CD4-positive, alpha-beta T cell treated with Interleukin-2 at 100 ng/mL for 4 hours (primary cell): Measurements from ENCODE around the gene ORM2.
"Not testable (repeated sequence)": the region's sequence is repeated elsewhere in the genome, so short reads cannot be mapped to it uniquely, and the experiment has no call there.

Experiments used
- DNase-seq: peaks from one replicate; pipeline ENCODE4 v3.0.0-alpha.2; 2020; ENCODE audit warnings: low spot score

The ORM2 gene

DNA sequence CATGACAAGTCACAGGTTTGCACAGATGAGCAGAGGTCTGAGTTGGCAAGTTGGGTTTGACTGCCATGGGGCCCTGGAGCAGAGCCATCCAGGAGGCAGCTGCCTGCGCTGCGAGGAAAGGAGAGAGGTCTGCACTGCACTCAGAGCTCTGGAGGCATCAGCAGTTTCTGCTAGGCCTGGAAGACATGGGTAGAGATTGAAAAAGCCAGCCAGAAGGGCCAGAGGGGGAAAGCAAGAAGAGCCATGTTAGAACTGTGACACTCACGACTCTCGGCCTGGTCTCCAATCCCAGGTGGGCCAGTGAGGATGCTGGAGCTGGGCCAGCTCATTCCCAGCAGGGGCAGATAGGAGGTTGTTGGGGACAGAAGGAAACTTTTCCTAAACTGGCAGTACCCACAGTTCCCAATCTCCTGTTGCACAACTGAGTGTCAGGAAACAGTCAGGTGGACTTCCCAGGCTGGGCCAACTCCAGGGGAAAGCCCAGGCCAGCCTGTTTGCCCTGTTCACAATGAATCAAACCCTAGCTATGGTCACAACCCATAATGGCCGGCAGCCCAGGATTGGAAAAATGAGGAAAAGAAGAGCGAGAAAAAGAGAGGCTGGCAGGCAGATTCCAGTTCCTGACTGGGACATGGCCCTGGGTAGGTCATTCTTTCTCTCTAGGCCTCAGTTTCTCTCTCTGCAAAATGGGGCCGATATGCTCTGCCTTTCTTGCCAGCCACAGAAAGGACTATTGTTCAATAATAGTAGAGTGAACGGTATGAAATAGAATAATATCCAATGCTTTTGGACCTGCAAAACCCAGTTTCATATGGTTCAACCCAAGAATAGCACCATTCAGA lies 14.6 kb upstream of the ORM2 start:
- DNase-seq: no peak

DNA sequence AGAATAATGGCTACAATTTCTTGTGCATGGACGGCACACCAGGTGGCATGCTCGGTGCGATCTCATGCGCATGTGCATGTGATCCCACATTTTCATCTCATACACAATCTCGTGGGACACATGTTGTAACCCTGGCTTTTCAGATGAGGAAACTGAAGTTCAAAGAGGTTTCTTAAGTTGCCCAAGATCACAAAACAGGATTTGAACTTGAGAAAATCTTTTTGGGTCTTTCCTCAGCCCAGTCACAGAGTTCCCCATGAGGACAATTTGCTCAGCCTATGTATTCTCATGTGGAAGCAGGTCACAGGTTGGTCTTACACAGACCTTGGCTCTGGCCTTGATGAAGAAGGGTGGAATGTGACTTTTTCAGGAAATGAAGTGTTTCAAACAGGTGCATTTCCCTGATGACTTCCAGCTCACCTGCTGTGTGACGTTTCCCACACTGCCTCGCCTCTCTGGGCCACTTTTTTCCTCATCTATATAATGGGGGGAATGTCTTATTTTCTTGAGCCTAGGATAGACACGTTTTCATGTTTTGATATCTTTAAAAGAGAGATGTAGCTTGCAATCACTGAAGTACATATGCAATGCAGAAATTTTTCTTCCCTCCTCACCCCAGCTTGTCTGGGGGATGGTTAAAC lies 13.8 kb upstream of the ORM2 start:
- no peak for DNase-seq

DNA sequence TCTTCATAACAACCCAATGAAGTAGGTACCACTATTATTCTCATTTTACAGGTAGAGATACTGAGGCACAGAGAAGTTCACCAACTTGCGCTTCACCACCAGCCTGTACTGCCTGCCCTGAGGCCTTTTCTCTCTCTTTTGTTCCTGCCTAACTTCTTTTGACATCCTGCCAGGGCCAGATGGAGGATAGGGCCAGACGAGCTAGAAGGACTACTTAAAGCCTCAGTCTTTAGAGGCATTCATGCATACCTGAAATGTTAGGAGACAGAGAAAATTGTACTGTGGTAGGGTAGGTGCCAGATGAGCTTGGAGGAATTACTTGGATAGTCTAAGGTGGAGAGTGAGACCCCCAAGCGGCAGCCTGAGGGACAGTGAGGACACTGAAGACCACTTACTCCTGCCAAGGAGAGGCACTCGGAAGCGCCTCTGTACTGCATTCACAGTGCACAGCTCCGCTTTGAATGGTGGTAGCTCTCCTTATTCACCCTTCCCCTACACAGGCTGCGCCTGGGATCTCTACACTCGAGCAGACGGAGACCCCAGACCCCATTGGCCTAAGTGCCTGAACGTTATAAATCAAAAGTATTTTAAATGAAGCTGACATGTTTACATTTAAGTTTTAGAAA lies 13.0 kb upstream of the ORM2 start:
- DNase-seq: no peak

DNA sequence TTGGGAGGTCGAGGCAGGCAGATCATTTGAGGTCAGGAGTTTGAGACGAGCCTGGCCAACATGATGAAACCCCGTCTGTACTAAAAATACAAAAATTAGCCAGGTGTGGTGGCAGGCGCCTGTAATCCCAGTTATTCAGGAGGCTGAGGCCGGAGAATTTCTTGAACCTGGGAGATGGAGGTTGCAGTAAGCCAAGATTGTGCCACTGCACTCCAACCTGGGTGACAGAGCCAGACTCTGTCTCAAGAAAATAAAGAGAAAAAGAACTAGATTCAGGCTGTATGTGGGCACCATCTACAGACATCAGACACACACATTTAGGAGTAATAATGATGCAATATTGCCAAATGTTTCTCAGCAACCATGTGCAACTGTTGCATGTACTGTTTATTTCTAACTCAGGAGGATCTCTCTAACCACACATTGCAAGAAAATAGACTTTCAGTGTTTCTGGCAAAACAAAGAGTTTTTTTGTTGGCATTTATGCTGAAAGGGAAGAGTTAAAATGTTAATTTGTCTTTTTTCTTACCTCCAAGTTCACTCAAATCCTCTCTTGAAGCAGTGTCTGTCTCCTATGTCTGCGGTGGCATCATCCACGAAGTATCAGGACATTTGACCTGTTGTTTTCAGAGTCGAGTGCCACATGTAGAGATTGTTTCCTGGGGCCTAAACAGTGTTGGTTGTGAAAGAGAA lies 11.9 kb upstream of the ORM2 start:
- no peak for DNase-seq

DNA sequence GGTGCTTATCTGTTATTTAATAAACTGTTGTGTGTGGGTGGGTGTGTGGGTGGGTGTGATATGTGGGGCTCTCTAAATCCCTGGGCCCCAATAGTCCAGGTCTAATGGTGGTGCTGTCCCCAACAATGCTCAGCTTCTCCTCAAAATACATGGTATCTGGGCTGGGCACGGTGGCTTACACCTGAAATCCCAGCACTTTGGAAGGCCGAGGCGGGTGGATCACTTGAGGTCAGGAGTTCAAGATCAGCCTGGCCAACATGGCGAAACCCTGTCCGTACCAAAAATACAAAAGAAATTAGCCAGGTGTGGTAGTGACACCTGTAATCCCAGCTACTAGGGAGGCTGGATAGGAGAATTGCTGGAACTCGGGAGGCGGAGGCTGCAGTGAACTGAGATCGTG lies 11.3 kb upstream of the ORM2 start:
- no peak for DNase-seq

DNA sequence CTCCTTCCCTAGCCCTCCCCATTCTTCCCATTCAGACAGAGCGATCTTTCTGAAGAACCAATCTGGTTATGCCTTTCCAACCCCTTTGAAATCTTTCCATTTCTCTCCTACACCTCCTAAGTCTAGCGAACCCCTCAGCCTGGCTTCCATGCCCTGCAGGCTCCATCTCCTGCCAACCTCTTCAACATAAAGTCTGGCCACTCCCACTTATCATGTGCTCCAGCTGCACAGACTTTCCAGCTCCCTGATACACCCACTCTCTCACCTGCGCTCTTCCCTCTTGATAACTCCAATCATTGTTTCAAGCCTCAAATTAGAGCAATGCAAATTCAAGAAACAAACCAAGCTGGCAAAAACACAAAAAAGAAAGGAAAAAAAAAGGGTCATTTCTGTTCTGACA lies 10.5 kb upstream of the ORM2 start:
- DNase-seq: no peak

DNA sequence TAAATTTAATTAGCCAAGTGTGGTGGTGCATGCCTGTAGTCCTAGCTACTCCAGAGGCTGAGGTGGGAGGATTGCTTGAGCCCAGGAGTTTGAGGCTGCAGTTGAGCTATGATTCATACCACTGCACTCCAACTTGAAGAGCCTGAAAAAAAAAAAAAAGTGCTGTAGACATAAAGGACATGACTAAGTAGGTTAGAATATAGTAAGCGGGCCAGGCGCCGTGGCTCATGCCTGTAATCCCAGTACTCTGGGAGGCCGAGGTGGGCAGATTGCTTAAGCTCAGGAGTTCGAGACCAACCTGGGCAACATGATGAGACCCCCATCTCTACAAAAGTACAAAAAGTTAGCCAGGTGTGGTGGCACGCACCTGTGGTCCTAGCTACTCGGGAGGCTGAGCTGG lies 9.0 kb upstream of the ORM2 start:
- not testable (repeated sequence) for DNase-seq

DNA sequence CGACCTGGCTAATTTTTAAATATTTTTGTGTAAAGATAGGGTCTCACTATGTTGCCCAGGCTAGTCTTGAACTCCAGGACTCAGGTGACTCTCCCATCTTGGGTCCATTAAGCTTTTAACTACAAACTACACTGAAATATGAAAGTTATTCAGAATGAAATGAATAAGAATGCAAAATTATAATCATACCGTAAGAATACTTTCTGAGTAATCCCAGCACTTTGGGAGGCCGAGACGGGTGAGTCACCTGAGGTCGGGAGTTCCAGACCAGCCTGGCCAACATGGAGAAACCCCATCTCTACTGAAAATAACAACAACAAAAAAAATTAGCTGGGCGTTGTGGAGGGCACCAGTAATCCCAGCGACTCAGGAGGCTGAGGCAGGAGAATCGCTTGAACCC lies 7.9 kb upstream of the ORM2 start:
- no peak for DNase-seq

DNA sequence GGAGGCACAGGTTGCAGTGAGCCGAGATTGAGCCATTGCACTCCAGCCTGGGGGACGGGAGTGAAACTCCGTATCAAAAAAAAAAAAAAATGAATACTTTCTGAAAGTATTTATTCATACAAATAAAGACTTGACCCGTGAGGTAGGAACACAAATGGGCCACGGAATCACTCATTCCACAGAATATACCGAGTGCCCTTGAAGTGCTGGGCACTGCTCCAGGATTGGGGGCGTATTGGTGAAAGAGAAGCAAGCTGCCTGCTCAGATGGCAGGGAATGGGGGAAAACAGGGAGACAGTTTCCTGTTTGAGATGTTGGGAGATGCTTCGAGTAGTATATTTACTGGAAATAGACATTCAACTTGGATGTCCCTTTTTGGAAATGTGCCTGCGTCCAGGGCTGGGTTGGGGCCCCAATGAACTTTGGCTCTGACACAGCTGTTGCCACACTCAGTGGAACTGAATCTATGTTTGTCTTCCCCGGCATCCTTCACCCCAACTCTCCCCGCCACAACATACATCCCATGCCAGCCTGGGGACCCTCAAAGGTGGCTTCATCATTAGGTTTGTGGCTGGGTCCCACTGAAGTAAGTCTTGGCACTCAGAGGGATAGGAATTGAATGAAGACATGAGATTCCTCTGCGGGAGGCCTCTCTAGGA lies 7.4 kb upstream of the ORM2 start:
- DNase-seq: not testable (repeated sequence)

DNA sequence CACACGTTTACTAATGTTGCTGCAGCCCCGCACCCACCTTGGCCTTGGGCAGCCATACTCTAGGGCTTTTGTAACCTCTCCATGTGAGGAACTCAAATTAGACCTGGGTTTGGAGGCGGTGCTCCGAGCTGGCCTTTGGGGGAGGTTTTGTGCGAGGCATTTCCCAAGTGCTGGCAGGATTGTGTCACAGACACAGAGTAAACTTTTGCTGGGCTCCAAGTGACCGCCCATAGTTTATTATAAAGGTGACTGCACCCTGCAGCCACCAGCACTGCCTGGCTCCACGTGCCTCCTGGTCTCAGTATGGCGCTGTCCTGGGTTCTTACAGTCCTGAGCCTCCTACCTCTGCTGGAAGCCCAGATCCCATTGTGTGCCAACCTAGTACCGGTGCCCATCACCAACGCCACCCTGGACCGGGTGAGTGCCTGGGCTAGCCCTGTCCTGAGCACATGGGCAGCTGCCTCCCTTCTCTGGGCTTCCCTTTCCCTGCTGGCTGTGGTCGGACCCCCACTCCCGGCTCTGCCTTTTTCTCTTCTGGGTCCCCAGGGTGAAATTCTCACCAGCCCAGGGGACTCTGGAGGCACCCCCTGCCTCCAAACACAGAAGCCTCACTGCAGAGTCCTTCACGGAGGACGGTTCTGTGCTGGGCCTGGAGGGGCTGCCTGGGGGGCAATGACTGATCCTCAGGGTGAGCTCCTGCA lies 6.7 kb upstream of the ORM2 start, which contains the start of gene ORM1:
TSS of gene ORM1 (plus strand) at position 268 of the 701 bp plus-strand sequence. CDS start at position 304, 36 bp downstream.
- DNase-seq: not testable (repeated sequence)

DNA sequence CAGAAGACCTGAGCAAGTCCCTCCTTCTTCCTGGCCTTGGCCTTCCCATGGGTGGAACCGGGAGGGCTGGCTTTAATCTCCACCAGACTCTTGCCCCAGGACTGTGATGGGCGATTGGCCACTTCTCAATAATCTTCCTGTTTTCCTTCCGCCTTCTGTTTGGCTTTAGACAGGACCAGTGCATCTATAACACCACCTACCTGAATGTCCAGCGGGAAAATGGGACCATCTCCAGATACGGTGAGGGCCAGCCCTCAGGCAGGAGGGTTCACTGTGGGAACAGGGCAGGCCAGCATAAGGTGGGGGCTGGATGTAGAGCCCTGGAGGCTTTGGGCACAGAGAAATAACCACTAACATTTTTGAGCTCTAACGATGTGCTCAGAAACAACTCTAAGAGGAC lies 5.8 kb upstream of the ORM2 start:
- DNase-seq: not testable (repeated sequence)

DNA sequence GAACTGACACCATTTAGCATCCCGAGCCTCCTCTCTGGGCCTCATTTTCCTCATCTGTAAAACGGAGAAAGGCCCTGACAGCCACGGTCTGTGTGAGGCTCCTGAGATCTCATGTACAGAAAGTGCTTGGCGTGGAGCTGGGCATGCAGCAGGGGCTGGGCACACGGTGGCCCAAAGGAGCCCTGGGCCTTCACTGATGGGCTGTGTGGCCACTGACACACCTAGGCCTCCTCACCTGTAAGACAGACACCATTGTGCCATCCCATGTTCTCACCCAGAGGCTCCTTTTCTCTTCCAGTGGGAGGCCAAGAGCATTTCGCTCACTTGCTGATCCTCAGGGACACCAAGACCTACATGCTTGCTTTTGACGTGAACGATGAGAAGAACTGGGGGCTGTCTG lies 5.2 kb upstream of the ORM2 start:
- DNase-seq: no peak

DNA sequence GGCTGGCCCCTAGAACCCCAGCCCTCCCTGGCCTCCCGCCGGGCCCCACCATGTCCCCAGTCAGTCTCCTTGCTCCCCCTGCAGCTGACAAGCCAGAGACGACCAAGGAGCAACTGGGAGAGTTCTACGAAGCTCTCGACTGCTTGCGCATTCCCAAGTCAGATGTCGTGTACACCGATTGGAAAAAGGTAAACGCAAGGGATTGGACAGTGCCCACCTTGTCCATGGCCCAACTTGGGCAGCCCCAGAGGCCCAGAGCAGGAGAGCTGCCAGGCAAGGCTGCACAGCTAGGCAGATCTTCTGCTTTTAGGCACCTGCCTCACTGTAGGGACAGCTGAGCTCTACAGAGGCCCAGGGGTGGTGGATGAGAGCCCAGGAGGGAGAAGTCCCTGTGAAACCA lies 4.7 kb upstream of the ORM2 start:
- DNase-seq: not testable (repeated sequence)

DNA sequence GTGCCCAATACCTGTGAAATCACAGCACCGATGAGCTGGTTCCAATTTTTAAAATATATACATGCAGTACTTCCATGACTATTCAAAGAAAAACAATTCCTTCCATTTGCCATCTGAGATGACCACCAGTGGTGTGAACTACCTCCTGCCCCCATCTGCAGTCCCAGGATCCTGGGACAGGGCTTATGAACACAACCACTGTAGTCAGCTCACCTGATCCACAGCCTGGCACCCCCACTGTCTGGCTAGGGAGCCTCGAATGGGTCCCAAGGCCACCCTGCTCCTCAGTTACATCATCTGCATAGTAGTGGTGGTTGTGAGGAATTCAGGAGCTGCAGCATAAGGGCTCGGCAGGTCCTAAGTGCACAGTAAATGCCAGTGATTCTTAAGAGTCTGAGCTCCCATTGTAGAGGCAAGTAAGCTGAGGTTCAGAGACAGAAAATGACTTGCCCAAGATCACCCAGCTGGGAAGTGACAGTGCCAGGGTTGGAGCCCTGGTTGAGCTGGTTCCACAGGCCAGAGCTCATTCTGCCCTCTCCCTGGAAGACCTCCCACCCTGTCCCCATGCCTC lies 3.9 kb upstream of the ORM2 start:
- DNase-seq: not testable (repeated sequence)

DNA sequence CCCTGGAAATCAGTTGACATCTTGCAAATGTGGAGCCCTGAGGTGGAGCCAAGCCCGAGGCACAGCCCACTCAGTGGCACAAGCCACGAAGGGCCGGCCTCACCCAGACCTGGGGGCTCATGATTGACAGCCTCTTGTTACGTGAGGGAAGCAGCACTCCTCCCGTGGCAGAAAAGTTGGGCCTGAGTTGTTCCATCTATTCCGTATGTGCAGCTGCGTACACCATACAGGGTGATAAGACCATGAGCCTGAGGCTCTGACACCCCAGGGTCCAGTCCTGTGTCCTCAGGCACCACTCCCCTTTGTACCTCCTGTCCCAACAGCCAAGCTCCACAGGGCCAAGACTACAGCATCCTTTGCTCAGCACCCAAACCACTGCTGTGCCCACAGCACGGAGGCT lies 1.9 kb upstream of the ORM2 start:
- DNase-seq: no peak

DNA sequence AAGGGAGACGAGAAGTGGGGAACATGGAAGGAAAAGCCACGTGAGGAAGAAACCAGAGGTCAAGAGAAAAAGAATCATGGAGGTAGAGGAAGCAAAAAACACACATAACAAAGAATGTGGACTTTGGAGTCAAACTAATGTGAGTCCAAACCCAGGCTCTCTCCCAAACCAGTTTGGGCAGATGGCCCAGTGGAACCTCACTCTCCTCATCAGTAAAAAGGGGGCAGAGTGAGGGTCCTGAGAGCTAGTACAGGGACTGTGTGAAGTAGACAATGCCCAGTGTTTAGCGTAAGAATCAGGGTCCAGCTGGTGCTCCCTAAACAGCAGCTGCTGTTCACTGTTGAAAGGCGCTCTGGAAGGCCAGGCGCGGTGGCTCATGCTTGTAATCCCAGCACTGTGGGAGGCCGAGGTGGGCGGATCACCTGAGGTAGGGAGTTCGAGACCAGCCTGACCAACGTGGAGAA lies 1.3 kb upstream of the ORM2 start:
- DNase-seq: not testable (repeated sequence)

DNA sequence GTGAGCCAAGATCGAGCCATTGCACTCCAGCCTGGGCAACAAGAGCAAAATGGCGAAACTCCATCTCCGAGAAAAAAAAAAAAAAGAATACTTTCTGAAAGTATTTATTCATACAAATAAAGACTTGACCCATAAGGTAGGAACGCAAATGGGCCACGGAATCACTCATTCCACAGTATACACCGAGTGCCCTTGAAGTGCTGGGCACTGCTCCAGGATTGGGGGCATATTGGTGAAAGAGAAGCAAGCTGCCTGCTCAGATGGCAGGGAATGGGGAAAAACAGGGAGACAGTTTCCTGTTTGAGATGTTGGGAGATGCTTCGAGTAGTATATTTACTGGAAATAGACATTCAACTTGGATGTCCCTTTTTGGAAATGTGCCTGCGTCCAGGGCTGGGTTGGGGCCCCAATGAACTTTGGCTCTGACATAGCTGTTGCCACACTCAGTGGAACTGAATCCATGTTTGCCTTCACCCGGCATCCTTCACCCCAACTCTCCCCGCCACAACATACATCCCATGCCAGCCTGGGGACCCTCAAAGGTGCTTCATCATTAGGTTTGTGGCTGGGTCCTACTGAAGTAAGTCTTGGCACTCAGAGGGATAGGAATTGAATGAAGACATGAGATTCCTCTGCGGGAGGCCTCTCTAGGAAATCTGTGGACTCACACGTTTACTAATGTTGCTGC lies 588 bp upstream of the ORM2 start:
- not testable (repeated sequence) for DNase-seq

DNA sequence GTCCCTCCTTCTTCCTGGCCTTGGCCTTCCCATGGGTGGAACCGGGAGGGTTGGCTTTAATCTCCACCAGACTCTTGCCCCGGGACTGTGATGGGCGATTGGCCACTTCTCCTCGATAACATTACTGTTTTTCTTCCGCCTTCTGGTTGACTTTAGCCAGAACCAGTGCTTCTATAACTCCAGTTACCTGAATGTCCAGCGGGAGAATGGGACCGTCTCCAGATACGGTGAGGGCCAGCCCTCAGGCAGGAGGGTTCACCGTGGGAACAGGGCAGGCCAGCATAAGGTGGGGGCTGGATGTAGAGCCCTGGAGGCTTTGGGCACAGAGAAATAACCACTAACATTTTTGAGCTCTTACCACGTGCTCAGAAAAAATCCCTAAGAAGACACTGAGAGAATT lies 967 bp downstream of the ORM2 start:
- DNase-seq: no peak

DNA sequence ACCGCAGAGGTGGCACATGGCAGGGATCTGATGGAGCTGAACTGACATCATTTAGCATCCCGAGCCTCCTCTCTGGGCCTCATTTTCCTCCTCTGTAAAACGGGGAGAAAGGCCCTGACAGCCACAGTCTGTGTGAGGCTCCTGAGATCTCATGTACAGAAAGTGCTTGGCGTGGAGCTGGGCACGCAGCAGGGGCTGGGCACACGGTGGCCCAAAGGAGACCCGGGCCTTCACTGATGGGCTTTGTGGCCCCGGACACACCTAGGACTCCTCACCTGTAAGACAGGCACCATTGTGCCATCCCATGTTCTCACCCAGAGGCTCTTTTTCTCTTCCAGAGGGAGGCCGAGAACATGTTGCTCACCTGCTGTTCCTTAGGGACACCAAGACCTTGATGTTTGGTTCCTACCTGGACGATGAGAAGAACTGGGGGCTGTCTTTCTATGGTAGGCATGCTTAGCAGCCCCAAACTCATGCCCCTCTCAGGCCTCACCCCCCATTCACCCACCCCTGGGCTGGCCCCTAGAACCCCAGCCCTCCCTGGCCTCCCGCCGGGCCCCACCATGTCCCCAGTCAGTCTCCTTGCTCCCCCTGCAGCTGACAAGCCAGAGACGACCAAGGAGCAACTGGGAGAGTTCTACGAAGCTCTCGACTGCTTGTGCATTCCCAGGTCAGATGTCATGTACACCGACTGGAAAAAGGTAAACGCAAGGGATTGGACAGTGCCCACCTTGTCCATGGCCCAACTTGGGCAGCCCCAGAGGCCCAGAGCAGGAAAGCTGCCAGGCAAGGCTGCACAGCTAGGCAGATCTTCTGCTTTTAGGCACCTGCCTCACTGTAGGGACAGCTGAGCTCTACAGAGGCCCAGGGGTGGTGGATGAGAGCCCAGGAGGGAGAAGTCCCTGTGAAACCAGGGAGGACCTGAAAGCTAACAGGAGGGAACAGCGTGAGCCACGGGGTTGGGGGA lies 1.8 kb downstream of the ORM2 start:
- not testable (repeated sequence) for DNase-seq
